GM12891 (cell line): ENCODE measurements around the gene JAZF1.
"Not testable (repeated sequence)": the region's sequence is repeated elsewhere in the genome, so short reads cannot be mapped to it uniquely, and the experiment has no call there.

Experiments
- DNase-seq: peaks from one replicate; pipeline ENCODE4 v3.0.0; 2011; ENCODE audit warnings: low spot score; ENCODE audit not compliant: insufficient read length
- FAIRE-seq: peaks from 2 replicates; lab custom pipeline; 2011; peaks lifted over from hg19 to GRCh38; lab: Jason Lieb, UNC
- PAX5 ChIP-seq: IDR thresholded peaks from 2 replicates; pipeline ENCODE4 v1.6.1; 2011; ENCODE audit warnings: low read length, moderate library complexity, mild to moderate bottlenecking; ENCODE audit not compliant: insufficient read depth, severe bottlenecking
- POLR2A ChIP-seq: IDR thresholded peaks from 2 replicates; pipeline ENCODE4 v1.6.1; 2011; ENCODE audit warnings: low read depth, low read length, control low read depth
- POLR2AphosphoS5 ChIP-seq: IDR thresholded peaks from 2 replicates; pipeline ENCODE4 v1.6.1; 2011; ENCODE audit warnings: low read depth, low read length, control low read depth
- POU2F2 ChIP-seq: IDR thresholded peaks from 2 replicates; pipeline ENCODE4 v1.6.1; 2011; ENCODE audit warnings: low read depth, mild to moderate bottlenecking, control low read depth, low read length, moderate library complexity
- SPI1 ChIP-seq: IDR thresholded peaks from 2 replicates; pipeline ENCODE4 v1.6.1; 2011; ENCODE audit warnings: low read depth, low read length, control low read depth
- TAF1 ChIP-seq: IDR thresholded peaks from 2 replicates; pipeline ENCODE4 v1.6.1; 2011; ENCODE audit warnings: low read depth, low read length, control low read depth

The JAZF1 gene

GRCh38 chr7:27861747-27862146 lies 318.8 kb downstream of the JAZF1 start:
- TF ChIP-seq PAX5, result no peak
- TF ChIP-seq POLR2A, result no peak
- no peak for TF ChIP-seq TAF1
- TF ChIP-seq SPI1, result no peak
- no peak for TF ChIP-seq POLR2AphosphoS5
- TF ChIP-seq POU2F2, result no peak
- no peak for DNase-seq
- FAIRE-seq, result no peak

GRCh38 chr7:27860800-27861199 lies 319.8 kb downstream of the JAZF1 start:
- no peak for DNase-seq
- FAIRE-seq, result no peak
- TF ChIP-seq TAF1 (no peak), POU2F2 (no peak), PAX5 (no peak), POLR2A (no peak), POLR2AphosphoS5 (no peak), SPI1 (no peak)

GRCh38 chr7:27856703-27857485 lies 323.7 kb downstream of the JAZF1 start:
- FAIRE-seq, DNase-seq: not testable (repeated sequence)

GRCh38 chr7:27850531-27850930 lies 330.1 kb downstream of the JAZF1 start:
- no peak for FAIRE-seq
- no peak for TF ChIP-seq POLR2A
- no peak for TF ChIP-seq TAF1
- TF ChIP-seq POLR2AphosphoS5, result no peak
- TF ChIP-seq POU2F2, result no peak
- no peak for TF ChIP-seq PAX5
- no peak for TF ChIP-seq SPI1
- DNase-seq, result no peak

GRCh38 chr7:27846388-27846787 lies 334.2 kb downstream of the JAZF1 start:
- TF ChIP-seq POLR2A, result no peak
- no peak for TF ChIP-seq PAX5
- no peak for TF ChIP-seq SPI1
- TF ChIP-seq POLR2AphosphoS5, result no peak
- TF ChIP-seq POU2F2, result no peak
- TF ChIP-seq TAF1, result no peak
- no peak for FAIRE-seq
- no peak for DNase-seq

- no peak for DNase-seq
- no peak for TF ChIP-seq SPI1
- TF ChIP-seq TAF1, result no peak
- no peak for TF ChIP-seq POU2F2
Observed at GRCh38 chr7:27843584-27844305, 336.9 kb downstream of the JAZF1 start.

GRCh38 chr7:27842851-27843250 lies 337.7 kb downstream of the JAZF1 start:
- TF ChIP-seq SPI1, result no peak
- TF ChIP-seq POU2F2, result no peak
- TF ChIP-seq POLR2A, result no peak
- no peak for TF ChIP-seq POLR2AphosphoS5
- no peak for TF ChIP-seq TAF1
- TF ChIP-seq PAX5, result no peak
- no peak for DNase-seq
- FAIRE-seq, result no peak

More at GRCh38 chr7:27843584-27844305, 336.9 kb downstream of the JAZF1 start:
- no peak for FAIRE-seq

GRCh38 chr7:27842094-27842692 lies 338.4 kb downstream of the JAZF1 start:
- DNase-seq, result no peak
- no peak for TF ChIP-seq POLR2AphosphoS5
- TF ChIP-seq PAX5, result no peak
- no peak for TF ChIP-seq POLR2A
- TF ChIP-seq POU2F2, result no peak
- TF ChIP-seq SPI1, result no peak
- no peak for TF ChIP-seq TAF1
- no peak for FAIRE-seq

- DNase-seq (no peak), FAIRE-seq (no peak)
- TF ChIP-seq POLR2AphosphoS5 (no peak), POU2F2 (no peak), PAX5 (no peak), TAF1 (no peak), SPI1 (no peak), POLR2A (no peak)
Observed at GRCh38 chr7:27840760-27841364, 339.7 kb downstream of the JAZF1 start.

- FAIRE-seq (no peak), DNase-seq (no peak)
- TF ChIP-seq POLR2A (no peak), POU2F2 (no peak), SPI1 (no peak), TAF1 (no peak), POLR2AphosphoS5 (no peak), PAX5 (no peak)
Observed at GRCh38 chr7:27840313-27840712, 340.3 kb downstream of the JAZF1 start.
